ENCODE data around the gene CYP27B1. TPM values are rescaled to one million over a fixed set of nuclear protein-coding genes. Genes with fewer than 3 reads are reported as not detected.
"Not testable (repeated sequence)": the region's sequence is repeated elsewhere in the genome, so short reads cannot be mapped to it uniquely, and the experiment has no call there.

Gene CYP27B1
- total RNA-seq, 1 donor from 2014 or later = 9.9 TPM

DNA sequence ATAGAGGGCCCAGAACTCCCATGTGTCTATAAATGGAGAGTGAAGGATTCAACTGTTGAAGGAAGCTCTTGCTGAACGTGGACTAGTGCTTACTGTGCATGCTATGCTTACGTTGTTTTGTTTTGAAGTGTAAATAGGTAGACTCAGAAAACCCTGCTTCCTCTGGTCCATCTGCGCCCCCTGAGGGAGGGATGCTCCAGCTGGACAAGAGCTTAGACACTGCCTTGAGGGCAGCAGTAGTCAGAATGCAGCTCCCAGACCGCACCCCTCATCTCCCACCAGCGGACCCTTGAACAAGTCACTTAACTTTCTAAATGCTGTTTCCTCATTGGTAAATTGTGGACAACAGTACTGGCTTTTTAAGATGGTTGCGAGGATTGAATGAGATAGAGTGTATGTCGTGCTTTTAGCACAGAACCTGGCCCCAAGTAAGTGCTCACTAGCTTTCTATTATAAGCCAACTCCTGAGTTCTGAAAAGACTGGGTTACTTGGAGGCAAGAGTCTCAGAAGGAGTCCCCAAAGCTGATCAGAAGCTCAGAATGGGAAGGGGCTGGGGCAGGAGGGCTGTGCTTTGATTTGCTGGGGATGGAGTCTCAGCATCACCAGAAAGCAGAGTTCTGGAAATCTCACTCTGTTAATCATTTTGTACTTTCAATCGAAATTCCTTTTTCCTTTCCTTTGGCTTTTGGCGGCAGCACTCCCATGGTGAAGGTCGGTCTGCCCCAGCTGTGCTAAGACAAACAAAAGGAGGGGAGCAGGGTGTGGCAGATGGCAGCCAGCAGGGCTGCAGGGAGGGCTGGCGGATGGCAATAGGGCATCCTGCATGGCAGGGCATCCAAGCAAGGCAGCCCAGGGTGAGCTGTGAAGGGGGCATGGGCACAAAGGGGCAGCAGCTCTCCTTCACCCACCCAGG is 43.9 kb downstream of the CYP27B1 start:
- peaks cover 29% of the 10 kb centered on the region for H3K36me3 Mint-ChIP-seq (ENCODE audit: low read depth)

DNA sequence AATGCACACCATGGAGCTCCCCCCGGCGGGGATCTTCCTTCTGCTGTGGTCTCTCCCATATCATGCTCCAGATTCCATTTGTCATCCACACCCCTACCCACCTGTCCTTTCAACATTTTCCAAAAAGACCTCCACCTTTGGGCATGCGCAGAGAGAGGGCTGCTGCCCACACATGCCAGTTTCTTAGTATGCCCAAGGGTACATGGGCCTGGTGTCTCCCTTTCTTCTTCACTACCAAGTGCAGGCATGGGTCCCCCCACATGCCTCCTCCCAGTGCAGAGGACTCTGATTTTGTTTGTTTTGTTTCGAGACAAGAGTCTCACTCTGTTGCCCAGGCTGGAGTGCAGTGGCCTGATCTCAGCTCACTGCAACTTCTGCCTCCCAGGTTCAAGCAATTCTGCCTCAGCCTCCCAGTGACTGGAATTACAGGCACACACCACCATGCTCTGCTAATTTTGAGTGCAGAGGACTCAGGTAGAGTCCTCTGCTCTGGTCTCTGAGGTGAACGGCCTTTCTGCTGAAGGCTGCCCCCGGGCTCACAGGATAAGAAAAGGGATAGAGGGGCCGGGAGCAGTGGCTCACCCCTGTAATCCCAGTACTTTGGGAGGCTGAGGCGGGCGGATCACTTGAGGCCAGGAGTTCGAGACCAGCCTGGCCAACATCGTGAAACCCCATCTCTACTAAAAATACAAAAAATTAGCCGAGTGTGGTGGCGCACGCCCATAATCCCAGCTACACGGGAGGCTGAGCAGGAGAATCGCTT is 44.9 kb downstream of the CYP27B1 start:
- H3K9me3 Mint-ChIP-seq; H3K4me3 Mint-ChIP-seq; intact Hi-C loops (cut with micrococcal nuclease); DNase-seq (ENCODE audit: low spot score); H3K27me3 Mint-ChIP-seq (ENCODE audit: insufficient read depth); H3K4me1 Mint-ChIP-seq (ENCODE audit: low read depth): not testable (repeated sequence)
- peak overlapping the region; percentile 59 for H3K27ac Mint-ChIP-seq
- H3K36me3 Mint-ChIP-seq (ENCODE audit: low read depth) = peaks cover 26% of the 10 kb centered on the region

More for the DNA sequence above, 43.9 kb downstream of the CYP27B1 start:
- H3K4me1 Mint-ChIP-seq (ENCODE audit: low read depth) = no peaks in the 10 kb centered on the region
- no peaks in the 10 kb centered on the region for H3K27me3 Mint-ChIP-seq (ENCODE audit: insufficient read depth)
- H3K4me3 Mint-ChIP-seq = no peak overlapping the region
- intact Hi-C loops (cut with micrococcal nuclease) = no loop called here
- no peak overlapping the region for H3K27ac Mint-ChIP-seq
- DNase-seq (ENCODE audit: low spot score) = no peak
- no peaks in the 10 kb centered on the region for H3K9me3 Mint-ChIP-seq

DNA sequence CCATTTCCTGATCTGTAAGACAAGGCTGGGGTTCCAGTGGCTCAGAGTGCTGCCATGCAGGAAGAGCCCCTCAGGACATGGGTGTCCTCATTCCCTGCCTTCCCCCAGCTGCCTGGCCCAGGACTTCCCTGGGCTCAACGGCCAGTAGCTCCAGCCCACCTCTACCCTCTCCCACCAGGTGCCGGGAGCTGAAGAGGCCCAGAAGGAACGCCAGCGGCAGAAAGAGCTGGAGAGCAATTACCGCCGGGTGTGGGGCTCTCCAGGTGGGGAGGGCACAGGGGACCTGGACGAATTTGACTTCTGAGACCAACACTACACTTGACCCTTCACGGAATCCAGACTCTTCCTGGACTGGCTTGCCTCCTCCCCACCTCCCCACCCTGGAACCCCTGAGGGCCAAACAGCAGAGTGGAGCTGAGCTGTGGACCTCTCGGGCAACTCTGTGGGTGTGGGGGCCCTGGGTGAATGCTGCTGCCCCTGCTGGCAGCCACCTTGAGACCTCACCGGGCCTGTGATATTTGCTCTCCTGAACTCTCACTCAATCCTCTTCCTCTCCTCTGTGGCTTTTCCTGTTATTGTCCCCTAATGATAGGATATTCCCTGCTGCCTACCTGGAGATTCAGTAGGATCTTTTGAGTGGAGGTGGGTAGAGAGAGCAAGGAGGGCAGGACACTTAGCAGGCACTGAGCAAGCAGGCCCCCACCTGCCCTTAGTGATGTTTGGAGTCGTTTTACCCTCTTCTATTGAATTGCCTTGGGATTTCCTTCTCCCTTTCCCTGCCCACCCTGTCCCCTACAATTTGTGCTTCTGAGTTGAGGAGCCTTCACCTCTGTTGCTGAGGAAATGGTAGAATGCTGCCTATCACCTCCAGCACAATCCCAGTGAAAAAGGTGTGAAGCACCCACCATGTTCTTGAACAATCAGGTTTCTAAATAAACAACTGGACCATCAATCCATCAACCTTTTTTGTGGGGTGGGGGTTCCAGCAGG is 46.0 kb downstream of the CYP27B1 start:
- Mint-ChIP-seq H3K36me3 (ENCODE audit: low read depth) (peaks cover 24% of the 10 kb centered on the region), H3K9me3 (no peaks in the 10 kb centered on the region), H3K4me3 (no peak overlapping the region), H3K4me1 (ENCODE audit: low read depth) (no peaks in the 10 kb centered on the region), H3K27me3 (ENCODE audit: insufficient read depth) (no peaks in the 10 kb centered on the region), H3K27ac (no peak overlapping the region)
- intact Hi-C loops (cut with micrococcal nuclease) = no loop called here
- no peak for DNase-seq (ENCODE audit: low spot score)

- Mint-ChIP-seq H3K36me3 (ENCODE audit: low read depth) (peaks cover 28% of the 10 kb centered on the region), H3K27me3 (ENCODE audit: insufficient read depth) (no peaks in the 10 kb centered on the region), H3K9me3 (no peaks in the 10 kb centered on the region), H3K27ac (no peak overlapping the region), H3K4me1 (ENCODE audit: low read depth) (no peaks in the 10 kb centered on the region), H3K4me3 (no peak overlapping the region)
- intact Hi-C loops (cut with micrococcal nuclease) = no loop called here
- DNase-seq (ENCODE audit: low spot score) = no peak
These were observed 46.9 kb downstream of the CYP27B1 start for GRCh38 chr12:57719777-57720605.

GRCh38 chr12:57718641-57719528 is 48.0 kb downstream of the CYP27B1 start:
- Mint-ChIP-seq H3K9me3 (no peaks in the 10 kb centered on the region), H3K4me1 (ENCODE audit: low read depth) (no peaks in the 10 kb centered on the region), H3K4me3 (no peak overlapping the region), H3K36me3 (ENCODE audit: low read depth) (peaks cover 28% of the 10 kb centered on the region), H3K27me3 (ENCODE audit: insufficient read depth) (no peaks in the 10 kb centered on the region), H3K27ac (no peak overlapping the region)
- intact Hi-C loops (cut with micrococcal nuclease) = no loop called here
- no peak for DNase-seq (ENCODE audit: low spot score)

GRCh38 chr12:57717846-57718640 is 48.8 kb downstream of the CYP27B1 start:
- H3K4me3 Mint-ChIP-seq = no peak overlapping the region

DNA sequence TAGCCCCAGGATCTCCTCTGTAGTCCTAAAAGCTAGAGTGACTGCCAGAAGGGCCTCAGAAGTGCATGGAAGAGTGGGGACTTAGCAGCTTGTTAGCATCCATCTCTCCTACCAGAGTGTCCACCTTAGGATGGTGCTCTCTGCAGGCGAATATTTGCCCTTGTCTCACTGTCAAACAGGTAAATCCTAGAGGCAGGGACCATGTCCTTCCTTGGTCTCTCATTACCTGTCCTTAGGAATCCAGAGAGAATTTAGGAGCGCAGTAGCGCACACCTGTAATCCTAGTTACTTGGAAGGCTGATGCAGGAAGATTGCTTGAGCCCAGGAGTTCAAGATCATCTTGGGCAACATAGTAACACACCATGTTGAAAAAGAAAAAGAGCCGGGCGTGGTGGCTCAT is 49.7 kb downstream of the CYP27B1 start:
- DNase-seq (ENCODE audit: low spot score) = no peak
- Mint-ChIP-seq H3K36me3 (ENCODE audit: low read depth) (peaks cover 26% of the 10 kb centered on the region), H3K27ac (no peak overlapping the region), H3K9me3 (peaks cover under 1% of the 10 kb centered on the region), H3K4me3 (no peak overlapping the region), H3K27me3 (ENCODE audit: insufficient read depth) (no peaks in the 10 kb centered on the region), H3K4me1 (ENCODE audit: low read depth) (no peaks in the 10 kb centered on the region)
- intact Hi-C loops (cut with micrococcal nuclease) = no loop called here

More at GRCh38 chr12:57717846-57718640, 48.8 kb downstream of the CYP27B1 start:
- intact Hi-C loops (cut with micrococcal nuclease) = no loop called here
- H3K4me1 Mint-ChIP-seq (ENCODE audit: low read depth) = no peaks in the 10 kb centered on the region
- no peak for DNase-seq (ENCODE audit: low spot score)
- no peaks in the 10 kb centered on the region for H3K27me3 Mint-ChIP-seq (ENCODE audit: insufficient read depth)
- peak overlapping the region; percentile 43 for H3K27ac Mint-ChIP-seq
- H3K9me3 Mint-ChIP-seq = no peaks in the 10 kb centered on the region
- peaks cover 23% of the 10 kb centered on the region for H3K36me3 Mint-ChIP-seq (ENCODE audit: low read depth)

GRCh38 chr12:57716305-57716704 is 50.6 kb downstream of the CYP27B1 start:
- peaks cover 4% of the 10 kb centered on the region for H3K9me3 Mint-ChIP-seq
- H3K27ac Mint-ChIP-seq = no peak overlapping the region
- intact Hi-C loops (cut with micrococcal nuclease) = no loop called here
- peaks cover 27% of the 10 kb centered on the region for H3K36me3 Mint-ChIP-seq (ENCODE audit: low read depth)
- no peaks in the 10 kb centered on the region for H3K4me1 Mint-ChIP-seq (ENCODE audit: low read depth)
- DNase-seq (ENCODE audit: low spot score) = no peak
- H3K27me3 Mint-ChIP-seq (ENCODE audit: insufficient read depth) = no peaks in the 10 kb centered on the region
- H3K4me3 Mint-ChIP-seq = no peak overlapping the region

GRCh38 chr12:57715786-57716185 is 51.1 kb downstream of the CYP27B1 start:
- no peak overlapping the region for H3K27ac Mint-ChIP-seq
- peaks cover 29% of the 10 kb centered on the region for H3K36me3 Mint-ChIP-seq (ENCODE audit: low read depth)
- H3K9me3 Mint-ChIP-seq = peaks cover 4% of the 10 kb centered on the region
- H3K4me3 Mint-ChIP-seq = no peak overlapping the region
- no peaks in the 10 kb centered on the region for H3K4me1 Mint-ChIP-seq (ENCODE audit: low read depth)
- DNase-seq (ENCODE audit: low spot score) = no peak
- intact Hi-C loops (cut with micrococcal nuclease) = no loop called here
- H3K27me3 Mint-ChIP-seq (ENCODE audit: insufficient read depth) = no peaks in the 10 kb centered on the region

- DNase-seq (ENCODE audit: low spot score); intact Hi-C loops (cut with micrococcal nuclease); H3K4me3 Mint-ChIP-seq; H3K27me3 Mint-ChIP-seq (ENCODE audit: insufficient read depth); H3K27ac Mint-ChIP-seq; H3K4me1 Mint-ChIP-seq (ENCODE audit: low read depth); H3K9me3 Mint-ChIP-seq: not testable (repeated sequence)
- peaks cover 30% of the 10 kb centered on the region for H3K36me3 Mint-ChIP-seq (ENCODE audit: low read depth)
These were observed 51.7 kb downstream of the CYP27B1 start for GRCh38 chr12:57715036-57715748.
